SKM-1 (cell line): ENCODE data around the gene ICA1.
A peak's percentile ranks its signal among the peaks of the same experiment; 100 is the strongest.
"Not testable (repeated sequence)": the region's sequence is repeated elsewhere in the genome, so short reads cannot be mapped to it uniquely, and the experiment has no call there.

Experiments
- DNase-seq: peaks from one replicate; lab custom pipeline; 2025; ENCODE audit not compliant: unreplicated experiment; lab: John Stamatoyannopoulos, UW

ICA1 gene

DNA sequence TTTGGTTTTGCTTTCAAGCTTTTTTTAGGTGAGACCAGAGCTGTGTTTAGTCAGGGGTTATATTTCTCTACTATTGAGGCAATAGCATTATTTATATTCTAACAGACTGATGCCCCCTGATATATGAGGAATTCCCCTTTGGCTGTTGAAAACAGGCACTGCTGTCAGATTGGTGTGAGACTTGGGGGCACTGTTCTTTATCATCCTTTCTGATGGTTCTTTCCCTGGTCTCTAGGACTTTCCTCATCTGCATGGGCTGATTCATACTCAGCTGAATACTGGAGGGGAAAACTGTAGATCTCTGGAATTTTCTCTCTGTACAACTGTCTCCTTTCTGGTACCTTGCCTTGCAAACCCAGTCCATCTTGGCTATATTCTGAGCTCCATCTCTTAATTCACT lies 10.0 kb upstream of the ICA1 start:
- DNase-seq: no peak

- no peak for DNase-seq
These were observed 1.1 kb upstream of the ICA1 start for GRCh38 chr7:8263048-8263447.

DNA sequence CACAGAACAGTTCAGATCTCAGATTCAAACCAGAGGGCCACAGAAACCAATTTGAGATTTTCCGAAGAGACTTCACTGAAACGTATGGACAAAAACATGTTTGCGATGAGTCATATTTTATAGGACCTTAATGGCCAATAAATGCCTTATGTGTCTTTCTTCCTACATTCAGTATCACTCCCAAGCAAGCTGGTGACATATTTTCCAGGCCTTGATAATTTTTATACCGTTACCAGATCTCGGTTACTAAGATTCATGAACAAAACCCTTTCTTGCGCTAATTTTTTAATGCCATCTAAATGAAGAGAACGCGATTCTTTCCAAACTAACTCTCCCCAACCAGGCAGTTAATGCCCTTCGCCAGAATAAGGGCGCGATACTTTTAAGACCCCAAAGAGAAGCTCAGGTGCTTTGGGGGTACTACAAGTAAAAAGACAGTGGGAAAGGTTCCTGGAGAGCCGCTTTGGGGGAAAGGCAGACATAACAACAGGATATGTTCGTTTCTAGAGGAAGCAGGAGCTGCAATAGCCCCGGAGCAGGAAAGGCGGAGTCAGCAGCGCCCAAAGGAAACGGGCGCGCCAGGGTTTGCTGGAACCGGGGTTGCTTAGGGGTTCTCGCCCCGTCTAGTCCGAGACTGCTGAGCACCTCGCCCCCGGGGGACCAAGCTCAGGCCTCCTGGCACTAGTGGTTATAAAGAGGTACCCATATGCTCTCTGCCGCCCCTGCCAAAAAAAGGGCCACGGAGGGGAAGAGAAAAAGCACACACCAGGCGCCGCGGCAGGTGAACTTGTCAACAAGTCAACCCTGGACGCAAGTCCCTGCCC lies 884 bp downstream of the ICA1 start:
- DNase-seq: peak; percentile 23

GRCh38 chr7:8259586-8260222 lies 2.3 kb downstream of the ICA1 start:
- DNase-seq: no peak

- DNase-seq: no peak
These were observed 3.2 kb downstream of the ICA1 start for GRCh38 chr7:8258734-8259133.

GRCh38 chr7:8258166-8258565 lies 3.8 kb downstream of the ICA1 start:
- DNase-seq: no peak

GRCh38 chr7:8255680-8256655 lies 6.0 kb downstream of the ICA1 start:
- DNase-seq: no peak

GRCh38 chr7:8254667-8255066 lies 7.3 kb downstream of the ICA1 start:
- no peak for DNase-seq

GRCh38 chr7:8254215-8254614 lies 7.8 kb downstream of the ICA1 start:
- no peak for DNase-seq

GRCh38 chr7:8251195-8251594 lies 10.8 kb downstream of the ICA1 start:
- DNase-seq: no peak

DNA sequence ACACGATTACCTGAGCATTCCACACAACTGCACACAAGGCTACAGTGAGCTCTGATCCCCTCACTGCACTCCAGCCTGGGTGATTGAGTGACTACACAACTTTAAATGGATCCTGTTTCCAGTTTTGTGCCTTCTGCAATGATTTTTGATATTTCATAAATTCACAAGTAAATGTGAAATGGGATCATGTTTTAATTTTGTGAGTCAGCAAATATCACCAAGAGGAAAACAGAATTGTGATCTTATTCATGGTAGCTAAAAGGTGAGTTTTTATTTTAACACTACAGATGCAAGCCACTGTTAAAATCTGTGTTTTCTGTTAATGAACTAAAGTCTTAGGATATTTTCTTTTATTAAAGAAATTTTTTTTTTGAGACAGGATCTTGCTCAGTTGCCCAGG lies 11.4 kb downstream of the ICA1 start:
- DNase-seq: no peak

- DNase-seq: no peak
These were observed 12.8 kb downstream of the ICA1 start for GRCh38 chr7:8249121-8249520.

GRCh38 chr7:8246020-8246419 lies 15.9 kb downstream of the ICA1 start:
- DNase-seq: no peak

DNA sequence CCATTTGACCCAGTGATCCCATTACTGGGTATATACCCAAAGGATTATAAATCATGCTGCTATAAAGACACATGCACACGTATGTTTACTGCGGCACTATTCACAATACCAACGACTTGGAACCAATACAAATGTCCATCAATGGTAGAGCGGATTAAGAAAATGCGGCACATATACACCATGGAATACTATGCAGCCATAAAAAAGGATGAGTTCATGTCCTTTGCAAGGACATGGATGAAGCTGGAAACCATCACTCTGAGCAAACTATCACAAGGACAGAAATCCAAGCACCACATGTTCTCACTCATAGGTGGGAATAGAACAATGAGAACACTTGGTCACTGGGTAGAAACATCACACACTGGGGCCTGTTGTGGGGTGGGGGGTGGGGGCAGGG lies 16.9 kb downstream of the ICA1 start:
- DNase-seq: not testable (repeated sequence)

GRCh38 chr7:8243059-8243458 lies 18.9 kb downstream of the ICA1 start:
- not testable (repeated sequence) for DNase-seq

- DNase-seq: not testable (repeated sequence)
These were observed 22.1 kb downstream of the ICA1 start for GRCh38 chr7:8239702-8240362.

- no peak for DNase-seq
These were observed 25.1 kb downstream of the ICA1 start for GRCh38 chr7:8236780-8237407.

DNA sequence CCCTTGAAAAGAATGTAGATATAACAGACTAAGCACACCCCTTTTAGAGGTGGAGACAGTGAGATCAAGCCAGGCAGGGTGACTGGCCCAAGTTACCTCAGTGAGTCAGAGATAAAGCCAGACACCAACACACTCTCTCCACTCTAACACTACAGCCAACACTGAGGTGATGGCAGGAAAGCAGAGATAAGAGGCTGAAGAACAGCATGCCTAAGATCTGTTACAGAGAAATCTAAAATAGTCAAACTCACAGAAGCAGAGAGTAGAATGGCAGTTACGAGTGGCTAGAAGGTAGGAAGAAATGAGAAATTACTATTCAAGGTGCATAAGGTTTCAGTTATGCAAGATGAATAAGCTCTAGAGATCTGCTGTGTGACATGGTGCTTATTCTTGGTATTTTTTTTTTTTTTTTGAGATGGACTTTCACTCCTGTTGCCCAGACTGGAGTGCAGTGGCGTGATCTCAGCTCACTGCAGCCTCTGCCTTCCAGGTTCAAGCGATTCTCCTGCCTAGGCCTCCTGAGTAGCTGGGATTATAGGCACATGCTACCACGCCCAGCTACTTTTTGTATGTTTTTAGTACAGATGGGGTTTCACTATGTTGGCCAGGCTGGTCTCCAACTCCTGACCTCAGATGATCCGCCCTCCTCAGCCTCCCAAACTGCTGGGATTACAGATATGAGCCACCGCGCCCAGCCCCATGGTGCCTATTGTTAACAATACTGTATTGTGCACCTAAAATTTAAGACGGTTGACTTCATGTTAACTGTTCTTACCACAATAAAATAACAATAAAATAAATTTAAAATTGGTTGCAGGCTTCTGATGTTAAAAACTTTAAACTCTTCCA lies 28.7 kb downstream of the ICA1 start:
- no peak for DNase-seq

DNA sequence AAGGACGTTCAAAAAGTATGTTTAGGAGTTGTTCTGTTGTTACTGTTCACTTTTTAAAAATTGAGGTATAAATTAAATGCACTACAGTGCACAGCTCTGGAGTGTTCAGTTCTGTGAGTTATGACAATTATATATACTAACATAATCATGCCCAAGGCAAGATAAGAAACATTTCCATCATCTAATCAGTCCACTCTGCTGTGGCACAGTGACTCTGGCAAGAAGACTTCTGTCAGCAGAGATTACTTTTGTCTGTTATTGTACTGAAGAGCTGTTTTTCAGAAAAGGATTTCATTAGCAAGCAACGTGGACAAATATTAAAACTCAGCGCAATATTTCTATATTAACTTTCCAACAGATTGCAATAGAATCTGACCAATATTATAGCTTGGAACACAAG lies 32.0 kb downstream of the ICA1 start:
- DNase-seq: no peak
